Stimulated activated CD4-positive, alpha-beta T cell treated with anti-CD3 and anti-CD28 coated beads, TNF-alpha, amount 100 ng/mL, for 24 hours (primary cell): ENCODE results near the gene ZNF813.

ENCODE experiments used
- DNase-seq, 3 experiments: peaks; one replicate each; pipeline ENCODE4 v3.0.0-alpha.2; 2020; ENCODE audit warnings: low read depth in 3 of 3

ZNF813 gene

DNA sequence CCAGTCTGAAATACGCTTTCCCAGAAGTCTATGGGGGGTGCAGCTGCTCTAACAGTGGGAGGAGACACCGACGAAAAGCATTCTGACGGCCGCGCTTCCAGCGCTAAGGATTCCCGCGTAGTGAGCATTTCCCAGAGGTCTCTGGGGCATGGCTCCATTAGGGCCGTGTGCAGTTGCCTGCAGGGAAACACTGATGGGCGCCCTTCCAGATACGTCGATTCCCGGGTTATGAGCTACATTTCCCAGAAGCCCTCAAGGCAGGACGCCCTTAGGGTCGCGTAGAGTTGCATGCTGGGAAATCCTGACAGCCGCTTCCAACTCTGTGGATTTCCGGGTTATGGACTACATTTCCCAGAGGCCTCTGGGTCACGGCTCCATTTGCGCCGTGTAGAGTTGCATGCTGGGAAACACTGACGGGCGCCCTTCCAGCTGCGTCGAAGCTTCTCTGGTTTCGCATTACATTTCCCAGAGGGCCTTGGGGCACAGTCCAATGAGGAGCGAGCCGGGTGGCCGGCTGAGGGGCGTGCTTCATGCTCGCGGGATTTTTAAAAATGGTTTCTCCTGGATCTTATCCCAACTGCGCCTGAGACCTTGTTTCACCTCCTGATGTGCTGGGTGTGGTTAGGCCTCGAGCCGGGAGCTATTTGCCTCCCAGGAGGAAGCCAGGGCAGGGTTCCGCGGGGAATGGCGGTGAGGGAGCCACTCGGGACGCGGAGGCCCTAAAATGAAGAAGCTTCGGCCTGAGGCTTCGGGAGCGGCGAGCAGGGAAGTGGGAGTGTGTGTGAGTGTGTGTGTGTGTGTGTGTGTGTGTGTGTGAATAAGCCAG lies 53.2 kb downstream of the ZNF813 start:
- peak; percentile 72 to 86 (median 80) for DNase-seq

DNA sequence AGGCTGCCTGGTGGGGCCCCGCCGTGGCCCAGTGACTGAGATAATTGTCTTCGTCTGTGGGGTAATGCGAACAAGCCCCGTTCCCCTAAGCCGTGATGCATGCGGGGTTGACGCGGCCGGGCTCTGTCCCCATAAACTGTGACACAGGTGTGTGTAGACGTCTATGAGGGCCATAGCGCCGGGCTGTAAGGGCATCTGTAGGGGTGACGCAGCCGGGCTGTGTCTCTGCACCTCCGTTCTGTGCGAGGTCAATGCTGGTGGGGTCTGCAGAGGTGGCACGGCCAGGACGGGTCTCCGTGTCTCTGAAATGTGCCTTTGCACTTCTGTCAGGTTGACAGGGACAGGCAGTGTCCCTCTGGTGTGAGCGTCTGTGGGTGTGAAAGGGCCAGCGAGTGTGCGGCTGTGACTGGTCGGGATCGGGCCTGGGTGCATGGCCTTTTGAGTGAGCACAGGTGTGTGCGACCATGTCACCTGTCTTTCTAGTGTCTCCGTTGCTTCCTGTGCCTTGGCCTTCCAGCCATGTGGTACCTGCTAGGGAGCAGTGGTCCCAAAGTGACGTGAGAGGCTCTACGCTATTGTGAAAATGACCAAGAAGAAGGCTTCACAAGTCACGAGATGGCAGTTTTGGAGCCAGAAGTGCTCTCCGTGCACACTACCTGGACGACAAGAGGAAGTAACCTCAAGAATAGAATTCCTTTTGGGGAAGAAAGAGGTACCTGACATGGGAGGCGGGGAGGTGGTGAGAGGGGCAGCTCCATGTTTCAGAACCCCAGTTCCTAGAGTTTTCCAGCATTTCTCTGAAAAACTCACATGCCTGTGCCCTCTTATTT lies 54.1 kb downstream of the ZNF813 start:
- no peak for DNase-seq

DNA sequence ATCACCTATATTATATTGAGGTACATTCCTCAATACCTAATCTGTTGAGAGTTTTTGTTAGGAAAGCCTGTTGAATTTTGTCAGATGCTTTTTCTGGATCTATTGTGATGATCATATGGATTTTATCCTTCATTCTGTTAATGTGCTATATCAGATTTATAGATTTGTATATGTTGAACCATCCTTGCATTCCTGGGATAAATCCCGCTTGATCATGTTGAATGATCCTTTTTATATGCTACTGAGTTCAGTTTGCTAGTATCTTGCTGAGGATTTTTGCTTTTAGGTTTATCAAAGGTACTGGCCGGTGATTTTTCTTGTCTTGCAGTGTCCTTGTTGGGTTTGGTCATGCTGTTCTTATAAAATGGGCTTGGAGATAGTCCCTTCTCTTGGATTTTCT lies 58.4 kb downstream of the ZNF813 start:
- DNase-seq, result no peak

DNA sequence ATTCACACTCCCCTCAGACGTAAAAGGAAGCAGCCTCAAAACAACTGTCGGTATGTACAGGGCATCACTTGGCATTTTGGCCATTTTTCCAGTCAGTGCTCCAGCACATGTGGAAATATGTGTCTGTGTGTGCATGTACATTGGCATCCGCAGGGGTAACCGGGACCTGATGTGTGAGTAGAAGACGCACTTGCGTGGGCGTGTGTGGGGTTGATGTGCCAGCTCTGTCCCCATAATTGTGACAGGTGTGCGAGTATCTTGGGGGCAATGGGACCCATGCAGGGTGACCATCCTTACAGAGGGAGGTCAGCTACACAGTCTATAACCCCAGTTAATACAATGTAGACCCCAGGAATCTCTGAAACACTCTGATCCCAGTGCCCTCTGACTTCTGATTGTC lies 63.1 kb downstream of the ZNF813 start:
- no peak for DNase-seq

DNA sequence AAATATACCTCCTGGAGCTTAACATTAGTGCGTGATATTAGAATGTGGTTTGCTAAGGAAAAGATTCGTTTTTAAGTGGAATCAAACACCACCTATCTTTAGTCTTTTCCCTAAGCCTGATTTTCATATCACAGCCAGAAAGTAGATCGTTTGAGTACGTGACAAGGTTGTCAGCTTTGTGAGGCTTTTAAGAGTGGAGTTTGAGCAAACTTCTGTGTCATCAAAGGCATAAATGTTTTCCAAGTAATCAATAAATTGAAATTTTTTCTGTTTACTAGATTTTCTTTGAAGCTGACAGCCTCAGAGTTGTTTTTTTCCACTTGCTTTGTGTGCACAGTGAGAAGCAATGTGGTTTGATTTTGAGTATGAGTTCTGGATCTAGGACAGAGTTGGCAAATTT lies 63.9 kb downstream of the ZNF813 start:
- DNase-seq, result no peak

DNA sequence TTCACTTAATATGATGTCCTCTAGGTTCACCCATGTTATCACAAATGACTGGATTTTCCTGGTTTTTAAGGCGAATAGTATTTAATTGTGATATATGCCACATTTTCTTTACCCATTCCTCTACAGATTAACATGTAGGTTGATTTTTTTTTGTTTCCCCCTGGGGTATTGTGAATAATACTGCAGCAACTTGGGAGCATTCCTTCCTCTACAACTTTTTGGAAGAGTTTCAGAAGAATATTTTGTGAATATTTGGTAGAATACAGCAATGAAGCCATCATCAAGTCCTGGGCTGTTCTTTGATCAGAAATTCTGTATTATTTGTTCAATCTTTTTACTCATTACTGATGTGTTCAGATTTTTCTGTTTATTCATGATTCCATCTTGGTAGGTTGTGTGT lies 64.8 kb downstream of the ZNF813 start:
- DNase-seq, result no peak

DNA sequence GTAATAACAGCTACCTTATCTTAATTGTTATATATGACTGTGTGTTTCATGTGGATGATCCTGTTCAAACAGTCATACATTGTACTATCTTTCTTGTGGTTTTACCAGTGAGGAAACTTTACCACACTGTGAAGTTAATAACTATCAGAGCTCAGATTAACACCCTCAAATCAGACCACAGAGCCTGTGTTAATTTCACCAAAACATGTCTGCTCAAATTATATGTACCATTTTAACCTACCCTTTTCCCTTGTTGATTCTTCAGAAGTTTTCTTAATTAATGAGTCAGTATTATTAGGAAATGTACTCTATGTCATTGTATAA lies 68.7 kb downstream of the ZNF813 start:
- no peak for DNase-seq

DNA sequence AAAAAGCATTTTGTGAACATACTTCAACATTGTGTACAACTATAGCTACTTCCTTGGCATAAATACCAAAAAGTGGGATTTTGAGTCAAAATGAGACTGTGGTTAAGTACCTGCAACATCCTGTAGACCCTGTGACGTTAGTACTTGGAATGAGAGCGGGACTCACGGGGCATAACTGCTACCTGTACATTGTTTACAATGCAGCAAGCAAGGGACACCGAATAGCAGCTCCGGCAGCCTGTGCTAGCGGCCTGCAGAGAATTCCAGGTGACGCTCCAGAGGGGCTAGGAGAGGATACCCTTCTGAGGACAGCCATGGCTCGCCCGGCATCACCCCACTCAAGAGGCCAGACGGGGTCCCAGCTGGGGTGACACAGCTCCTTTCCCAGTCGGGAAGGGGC lies 69.6 kb downstream of the ZNF813 start:
- no peak for DNase-seq

DNA sequence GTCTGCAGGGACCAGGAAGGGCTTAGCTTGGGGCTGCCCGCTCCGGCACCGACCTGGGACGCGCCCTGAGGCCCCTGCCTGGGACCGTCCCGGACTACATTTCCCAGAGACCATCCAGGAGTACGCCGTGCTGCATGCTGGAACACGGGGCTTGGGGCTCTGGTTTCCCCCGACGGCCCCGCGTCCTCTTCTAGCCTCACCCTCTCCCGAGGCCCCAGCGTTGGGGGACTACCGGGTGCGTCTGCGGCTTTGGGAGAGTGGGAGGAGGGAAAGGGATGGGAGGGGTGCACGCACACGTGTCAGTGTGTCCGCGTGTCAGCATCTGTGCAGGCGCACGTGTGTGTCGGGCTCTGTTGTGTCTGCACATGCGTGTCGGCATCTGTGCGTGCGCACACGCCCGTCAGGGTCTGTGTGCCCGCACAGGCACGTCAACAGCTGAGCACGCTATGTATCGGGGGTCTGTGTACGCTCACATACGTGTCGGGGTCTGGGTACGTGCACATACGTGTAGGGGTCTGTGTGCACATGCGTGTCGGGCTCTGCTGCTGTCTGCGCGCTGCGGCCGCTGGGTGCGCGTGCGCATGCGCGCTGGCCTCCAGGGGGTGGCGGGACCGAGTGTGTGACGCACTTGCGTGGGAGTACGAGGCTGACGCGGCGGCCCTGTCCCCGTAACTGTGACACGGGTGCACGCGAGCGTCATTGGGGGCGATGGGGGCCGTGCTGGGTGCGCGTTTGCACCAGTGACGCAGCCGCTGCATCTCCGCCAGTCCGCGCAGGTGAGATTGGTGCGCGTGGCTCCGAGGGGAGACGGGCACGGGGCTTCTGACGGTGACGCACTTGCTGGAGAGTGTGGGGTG lies 70.2 kb downstream of the ZNF813 start, which contains the start of gene ZNF331:
Gene ZNF331 (plus strand): TSS at position 625 of the 857 bp plus-strand sequence. CDS start 31,232 bp downstream, outside the sequence.
- peak; percentile 77 to 81 (median 78) for DNase-seq

DNA sequence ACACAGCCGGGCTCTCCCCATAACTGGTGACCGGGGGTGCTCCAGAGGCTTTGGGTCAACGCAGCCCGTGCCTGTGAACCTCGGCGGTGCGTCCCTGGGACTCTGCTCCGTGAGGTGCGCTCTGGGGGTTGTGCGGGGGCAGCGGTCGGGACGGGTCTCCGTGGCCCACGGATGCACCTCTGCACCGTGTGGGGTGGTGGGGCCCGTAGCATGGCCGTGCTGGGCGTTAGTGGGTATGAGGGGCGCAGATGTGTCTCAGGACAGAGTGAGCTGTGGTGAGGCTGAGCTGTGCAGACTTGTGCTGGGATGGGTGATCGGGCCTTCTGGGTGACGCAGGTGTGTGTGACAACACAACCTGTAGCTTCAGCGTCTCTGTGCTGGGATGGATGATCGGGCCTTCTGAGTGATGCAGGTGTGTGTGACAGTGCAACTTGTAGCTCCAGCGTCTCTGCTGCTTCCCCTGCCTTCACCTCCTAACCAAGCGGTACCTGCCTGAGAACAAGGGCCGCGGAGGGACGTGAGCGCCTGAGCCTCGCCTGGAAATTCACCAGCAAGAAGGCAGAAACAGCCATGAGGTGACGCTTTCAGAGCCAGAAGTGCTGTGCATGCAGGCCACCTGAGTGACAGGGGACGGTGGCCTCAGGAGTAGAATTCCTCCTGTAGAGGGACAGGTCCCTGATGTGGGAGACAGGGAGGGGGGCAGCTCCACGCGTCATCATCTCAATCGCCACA lies 71.0 kb downstream of the ZNF813 start:
- DNase-seq, result no peak

DNA sequence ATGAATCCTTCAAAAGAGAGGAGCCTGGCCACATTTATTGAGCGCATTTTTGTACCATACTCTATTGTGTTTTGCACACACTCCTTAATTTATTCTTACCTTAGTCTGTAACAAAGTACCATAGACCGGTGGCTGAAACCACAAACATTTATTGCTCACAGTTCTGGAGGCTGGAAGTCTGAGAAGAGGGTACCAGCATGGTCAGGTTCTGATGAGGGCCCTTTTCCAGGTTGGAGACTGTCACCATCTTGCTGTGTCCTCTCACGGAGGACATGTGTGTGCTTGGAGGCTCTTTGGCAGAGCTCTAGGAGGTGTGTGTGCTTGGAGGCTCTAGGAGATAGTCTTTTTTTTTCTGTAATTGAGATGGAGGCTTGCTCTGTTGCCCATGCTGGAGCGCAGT lies 72.6 kb downstream of the ZNF813 start:
- DNase-seq, result no peak

DNA sequence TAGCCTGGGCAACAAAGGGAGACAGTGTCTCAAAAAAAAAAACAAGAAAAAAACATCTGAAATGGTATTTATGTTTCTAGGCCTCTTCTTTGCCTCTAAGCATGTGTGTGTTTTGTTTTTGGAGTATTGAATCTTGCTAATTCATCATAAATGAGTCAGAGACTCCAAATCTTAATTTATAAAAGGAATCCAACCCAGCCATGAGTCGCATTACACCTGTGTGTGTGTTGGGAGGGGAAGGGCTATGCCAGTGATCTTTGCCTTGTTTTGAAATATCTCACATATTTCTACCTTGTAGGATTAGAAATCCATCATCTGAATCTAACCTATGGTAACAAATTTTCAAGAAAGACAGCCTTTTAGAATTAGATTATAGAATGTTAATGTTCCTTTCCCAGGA lies 74.4 kb downstream of the ZNF813 start:
- DNase-seq, result no peak

DNA sequence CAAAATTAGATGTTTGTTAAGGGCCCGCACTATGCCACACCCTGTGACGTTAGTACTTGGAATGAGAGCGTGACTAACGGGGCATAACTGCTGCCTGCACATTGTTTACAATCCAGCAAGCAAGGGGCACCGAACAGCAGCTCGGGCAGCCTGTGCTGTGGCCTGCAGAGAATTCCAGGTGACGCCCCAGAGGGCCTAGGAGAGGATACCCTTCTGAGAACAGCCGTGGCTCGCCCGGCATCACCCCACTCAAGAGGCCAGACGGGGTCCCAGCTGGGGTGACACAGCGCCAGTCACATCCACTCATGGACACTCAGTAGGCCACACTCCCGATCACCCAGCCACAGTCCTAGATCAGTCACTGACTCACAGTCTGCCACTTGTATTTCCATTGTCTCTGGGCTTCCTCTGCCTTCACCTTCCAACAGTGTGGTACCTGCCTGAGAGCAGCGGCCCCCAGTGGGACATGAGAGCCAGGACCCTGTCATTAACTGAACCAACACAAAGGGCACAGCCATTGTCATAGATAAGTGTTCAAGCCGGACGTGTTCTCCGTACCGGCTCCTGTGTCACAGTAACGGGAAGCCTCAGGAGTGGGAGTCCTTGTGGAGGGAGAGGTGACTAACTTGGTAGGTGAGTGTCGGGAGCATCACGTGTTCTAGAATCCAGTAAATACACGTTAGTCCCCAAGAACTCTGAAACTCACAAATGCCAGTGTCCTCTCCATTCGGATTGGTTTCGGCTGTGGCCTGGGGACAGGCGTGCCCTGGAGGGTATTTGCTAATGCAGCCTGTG lies 77.9 kb downstream of the ZNF813 start:
- DNase-seq, result no peak
